ENCODE data around the gene FAHD1. TPM values are rescaled to one million over a fixed set of nuclear protein-coding genes. Genes with fewer than 3 reads are reported as not detected.

The FAHD1 gene
- total and polyA plus RNA-seq, 9 of the 15 experiments (the other 6 are each of a cell fraction or from before 2014, with no cell fraction given): 2.2 to 20.9 (median 10.7) TPM

- TF ChIP-seq, protein P1, sequence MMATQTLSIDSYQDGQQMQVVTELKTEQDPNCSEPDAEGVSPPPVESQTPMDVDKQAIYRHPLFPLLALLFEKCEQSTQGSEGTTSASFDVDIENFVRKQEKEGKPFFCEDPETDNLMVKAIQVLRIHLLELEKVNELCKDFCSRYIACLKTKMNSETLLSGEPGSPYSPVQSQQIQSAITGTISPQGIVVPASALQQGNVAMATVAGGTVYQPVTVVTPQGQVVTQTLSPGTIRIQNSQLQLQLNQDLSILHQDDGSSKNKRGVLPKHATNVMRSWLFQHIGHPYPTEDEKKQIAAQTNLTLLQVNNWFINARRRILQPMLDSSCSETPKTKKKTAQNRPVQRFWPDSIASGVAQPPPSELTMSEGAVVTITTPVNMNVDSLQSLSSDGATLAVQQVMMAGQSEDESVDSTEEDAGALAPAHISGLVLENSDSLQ (IDR thresholded peaks at IDR 0.05): peak; percentile 44; the same call in 1 of the 2 replicates
- TF ChIP-seq MCM3 (IDR thresholded peaks at IDR 0.05) (no peak), SAP30 (IDR thresholded peaks at IDR 0.05; ENCODE audit: borderline replicate concordance, insufficient read depth, low read depth, low read length, poor library complexity, severe bottlenecking) (peak; percentile 79), DIDO1 (tag; IDR thresholded peaks at IDR 0.05; ENCODE audit: low read depth) (peak; percentile 89), YY1 (IDR thresholded peaks at IDR 0.05; ENCODE audit: borderline replicate concordance in 1 of 3, control insufficient read depth in 1 of 3, extremely low read depth in 1 of 3, insufficient read depth in 3 of 3, insufficient read length in 1 of 3, insufficient replicate concordance in 2 of 3, low read depth in 1 of 3, low read length in 2 of 3) (peak; percentile 43 to 92 (median 84)), KLF13 (tag; IDR thresholded peaks at IDR 0.05; ENCODE audit: borderline replicate concordance, low read depth) (peak; percentile 40; the same call in 1 of the 2 replicates), CREM (IDR thresholded peaks at IDR 0.05; ENCODE audit: low read depth) (peak; percentile 59), BDP1 (IDR thresholded peaks at IDR 0.05; ENCODE audit: insufficient read depth, insufficient read length) (no peak), FOSL1 (tag; conservative IDR thresholded peaks at IDR 0.05) (0 out of 2 replicates have a peak, but pooled peaks have one; percentile 27), ZNF384 (IDR thresholded peaks at IDR 0.05; ENCODE audit: low read depth, low read length) (0 out of 2 replicates have a peak, but pooled peaks have one; percentile 3), EP300 (IDR thresholded peaks at IDR 0.05; ENCODE audit: low read length) (peak; percentile 56; the same call in 1 of the 2 replicates)
- TF ChIP-seq, protein P2, sequence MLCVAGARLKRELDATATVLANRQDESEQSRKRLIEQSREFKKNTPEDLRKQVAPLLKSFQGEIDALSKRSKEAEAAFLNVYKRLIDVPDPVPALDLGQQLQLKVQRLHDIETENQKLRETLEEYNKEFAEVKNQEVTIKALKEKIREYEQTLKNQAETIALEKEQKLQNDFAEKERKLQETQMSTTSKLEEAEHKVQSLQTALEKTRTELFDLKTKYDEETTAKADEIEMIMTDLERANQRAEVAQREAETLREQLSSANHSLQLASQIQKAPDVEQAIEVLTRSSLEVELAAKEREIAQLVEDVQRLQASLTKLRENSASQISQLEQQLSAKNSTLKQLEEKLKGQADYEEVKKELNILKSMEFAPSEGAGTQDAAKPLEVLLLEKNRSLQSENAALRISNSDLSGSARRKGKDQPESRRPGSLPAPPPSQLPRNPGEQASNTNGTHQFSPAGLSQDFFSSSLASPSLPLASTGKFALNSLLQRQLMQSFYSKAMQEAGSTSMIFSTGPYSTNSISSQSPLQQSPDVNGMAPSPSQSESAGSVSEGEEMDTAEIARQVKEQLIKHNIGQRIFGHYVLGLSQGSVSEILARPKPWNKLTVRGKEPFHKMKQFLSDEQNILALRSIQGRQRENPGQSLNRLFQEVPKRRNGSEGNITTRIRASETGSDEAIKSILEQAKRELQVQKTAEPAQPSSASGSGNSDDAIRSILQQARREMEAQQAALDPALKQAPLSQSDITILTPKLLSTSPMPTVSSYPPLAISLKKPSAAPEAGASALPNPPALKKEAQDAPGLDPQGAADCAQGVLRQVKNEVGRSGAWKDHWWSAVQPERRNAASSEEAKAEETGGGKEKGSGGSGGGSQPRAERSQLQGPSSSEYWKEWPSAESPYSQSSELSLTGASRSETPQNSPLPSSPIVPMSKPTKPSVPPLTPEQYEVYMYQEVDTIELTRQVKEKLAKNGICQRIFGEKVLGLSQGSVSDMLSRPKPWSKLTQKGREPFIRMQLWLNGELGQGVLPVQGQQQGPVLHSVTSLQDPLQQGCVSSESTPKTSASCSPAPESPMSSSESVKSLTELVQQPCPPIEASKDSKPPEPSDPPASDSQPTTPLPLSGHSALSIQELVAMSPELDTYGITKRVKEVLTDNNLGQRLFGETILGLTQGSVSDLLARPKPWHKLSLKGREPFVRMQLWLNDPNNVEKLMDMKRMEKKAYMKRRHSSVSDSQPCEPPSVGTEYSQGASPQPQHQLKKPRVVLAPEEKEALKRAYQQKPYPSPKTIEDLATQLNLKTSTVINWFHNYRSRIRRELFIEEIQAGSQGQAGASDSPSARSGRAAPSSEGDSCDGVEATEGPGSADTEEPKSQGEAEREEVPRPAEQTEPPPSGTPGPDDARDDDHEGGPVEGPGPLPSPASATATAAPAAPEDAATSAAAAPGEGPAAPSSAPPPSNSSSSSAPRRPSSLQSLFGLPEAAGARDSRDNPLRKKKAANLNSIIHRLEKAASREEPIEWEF (CRISPR knock-in tag; IDR thresholded peaks at IDR 0.05): no peak
- TF ChIP-seq, protein P3, sequence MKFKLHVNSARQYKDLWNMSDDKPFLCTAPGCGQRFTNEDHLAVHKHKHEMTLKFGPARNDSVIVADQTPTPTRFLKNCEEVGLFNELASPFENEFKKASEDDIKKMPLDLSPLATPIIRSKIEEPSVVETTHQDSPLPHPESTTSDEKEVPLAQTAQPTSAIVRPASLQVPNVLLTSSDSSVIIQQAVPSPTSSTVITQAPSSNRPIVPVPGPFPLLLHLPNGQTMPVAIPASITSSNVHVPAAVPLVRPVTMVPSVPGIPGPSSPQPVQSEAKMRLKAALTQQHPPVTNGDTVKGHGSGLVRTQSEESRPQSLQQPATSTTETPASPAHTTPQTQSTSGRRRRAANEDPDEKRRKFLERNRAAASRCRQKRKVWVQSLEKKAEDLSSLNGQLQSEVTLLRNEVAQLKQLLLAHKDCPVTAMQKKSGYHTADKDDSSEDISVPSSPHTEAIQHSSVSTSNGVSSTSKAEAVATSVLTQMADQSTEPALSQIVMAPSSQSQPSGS (CRISPR knock-in tag; IDR thresholded peaks at IDR 0.05): no peak
Observed at GRCh38 chr16:1826691-1827573, at the start of gene FAHD1, which contains the start of gene HAGH (continued).

Data from K562 (cell line).